GM12891 (cell line): ENCODE data around the gene URB2.

Experiments used
- POLR2AphosphoS5 ChIP-seq: IDR thresholded peaks from 2 replicates; pipeline ENCODE4 v1.6.1; 2011; ENCODE audit warnings: low read depth, low read length, control low read depth
- SPI1 ChIP-seq: IDR thresholded peaks from 2 replicates; pipeline ENCODE4 v1.6.1; 2011; ENCODE audit warnings: low read depth, low read length, control low read depth

- TF ChIP-seq SPI1, result no peak
- TF ChIP-seq POLR2AphosphoS5, result no peak
Observed at GRCh38 chr1:229653420-229653819, 27.4 kb downstream of the URB2 start.
